ENCODE measurements around the gene RIGI. TPM values are rescaled to one million over a fixed set of nuclear protein-coding genes. Genes with fewer than 3 reads are reported as not detected.
"Not testable (repeated sequence)": the region's sequence is repeated elsewhere in the genome, so short reads cannot be mapped to it uniquely, and the experiment has no call there.

RIGI gene
- polyA plus RNA-seq, 4 donors, result 3.5 to 12.2 (median 4.7) TPM

DNA sequence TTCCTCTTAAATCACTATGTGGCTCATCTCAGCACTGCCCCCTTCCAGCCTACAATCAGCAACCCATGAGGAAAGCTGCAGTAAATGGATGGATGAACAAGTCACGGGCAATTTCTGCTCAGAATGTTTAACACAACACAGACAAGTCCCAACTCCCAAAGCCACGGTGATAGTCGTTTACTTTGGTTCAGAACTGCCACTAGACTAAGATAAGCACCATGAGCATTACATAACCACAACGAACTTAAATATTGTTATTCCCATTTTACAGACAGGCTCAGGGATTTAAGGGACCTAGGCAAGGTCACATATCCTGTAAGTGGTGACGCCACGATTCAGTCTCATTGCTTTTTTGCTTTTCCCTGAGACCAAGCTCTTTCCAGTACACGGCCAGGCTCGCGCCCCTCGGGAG lies 24.2 kb upstream of the RIGI start:
- FAIRE-seq, result no peak
- WGBS, 3 donors, result 2 to 4% (median 3%) methylated on average over 10 of the region's 10 CpGs
- peak overlapping the region; percentile 53 to 74 (median 58) for H3K4me3 ChIP-seq (ENCODE audit: low read depth in 1 of 3, low read length in 3 of 3)

DNA sequence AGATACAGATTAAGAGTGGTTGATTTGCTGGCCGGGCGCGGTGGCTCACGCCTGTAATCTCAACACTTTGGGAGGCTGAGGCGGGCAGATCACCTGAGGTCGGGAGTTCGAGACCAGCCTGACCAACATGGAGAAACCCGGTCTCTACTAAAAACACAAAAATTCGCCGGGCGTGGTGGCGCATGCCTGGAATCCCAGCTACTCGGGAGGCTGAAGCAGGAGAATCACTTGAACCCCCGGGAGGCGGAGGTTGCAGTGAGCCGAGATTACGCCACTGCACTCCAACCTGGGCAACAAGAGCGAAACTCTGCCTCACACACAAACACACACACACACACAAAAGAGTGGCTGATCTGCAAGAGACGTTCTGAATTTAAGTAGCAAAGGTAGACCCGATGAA lies 22.2 kb upstream of the RIGI start:
- H3K36me3 ChIP-seq (ENCODE audit: control insufficient read depth in 3 of 3, insufficient read depth in 2 of 3, low read depth in 1 of 3, low read length in 3 of 3), result peaks cover under 1 to 17% (median 4%) of the 10 kb centered on the region in 3 donors
- not testable (repeated sequence) for H3K4me3 ChIP-seq (ENCODE audit: low read depth in 1 of 3, low read length in 3 of 3); H3K9me3 ChIP-seq (ENCODE audit: control insufficient read depth in 2 of 2, insufficient read depth in 1 of 2, low read depth in 1 of 2, low read length in 1 of 2); FAIRE-seq; H3K27ac ChIP-seq (ENCODE audit: low read depth in 1 of 3, low read length in 2 of 3); DNase-seq; H3K4me1 ChIP-seq (ENCODE audit: control insufficient read depth in 3 of 3, insufficient read depth in 2 of 3, low read depth in 1 of 3, low read length in 2 of 3); H3K27me3 ChIP-seq (ENCODE audit: control insufficient read depth in 3 of 3, insufficient read depth in 3 of 3, low read length in 3 of 3)
- WGBS, 3 donors, result 97 to 99% (median 98%) methylated on average over 20 of the region's 20 CpGs

More for the DNA sequence above, 24.2 kb upstream of the RIGI start:
- Histone ChIP-seq H3K36me3 (ENCODE audit: control insufficient read depth in 3 of 3, insufficient read depth in 2 of 3, low read depth in 1 of 3, low read length in 3 of 3) (peaks cover 0 to 17% (median 0%) of the 10 kb centered on the region in 3 donors), H3K27me3 (ENCODE audit: control insufficient read depth in 3 of 3, insufficient read depth in 3 of 3, low read length in 3 of 3) (no peaks in the 10 kb centered on the region), H3K27ac (ENCODE audit: low read depth in 1 of 3, low read length in 2 of 3) (peak overlapping the region; percentile 38 to 94 (median 85)), H3K9me3 (ENCODE audit: control insufficient read depth in 2 of 2, insufficient read depth in 1 of 2, low read depth in 1 of 2, low read length in 1 of 2) (no peaks in the 10 kb centered on the region), H3K4me1 (ENCODE audit: control insufficient read depth in 3 of 3, insufficient read depth in 2 of 3, low read depth in 1 of 3, low read length in 2 of 3) (peaks cover 0 to 18% (median 3%) of the 10 kb centered on the region in 3 donors)
- peak in 1 of 2 donors; percentile 10 for DNase-seq

DNA sequence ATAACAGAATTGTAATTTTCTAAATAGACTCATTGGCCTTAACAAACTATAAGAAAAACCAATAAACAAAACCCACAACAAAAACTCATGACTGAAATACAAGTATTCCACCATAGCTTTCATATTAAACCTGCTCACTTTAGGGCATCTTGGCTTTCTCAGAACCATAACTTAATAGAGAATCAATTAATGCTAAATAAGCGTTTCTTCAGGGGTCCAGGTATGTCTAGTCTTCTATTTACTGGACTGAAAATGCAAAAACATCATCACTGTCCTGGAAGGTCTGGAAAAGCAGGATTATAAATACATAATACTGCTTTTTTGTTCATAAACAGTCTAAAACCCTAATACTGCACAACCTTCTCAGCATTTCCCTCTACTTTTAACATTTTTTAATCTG lies 19.9 kb upstream of the RIGI start:
- DNase-seq, result no peak
- Histone ChIP-seq H3K36me3 (ENCODE audit: control insufficient read depth in 3 of 3, insufficient read depth in 2 of 3, low read depth in 1 of 3, low read length in 3 of 3) (peaks cover 7 to 17% (median 10%) of the 10 kb centered on the region in 3 donors), H3K27me3 (ENCODE audit: control insufficient read depth in 3 of 3, insufficient read depth in 3 of 3, low read length in 3 of 3) (no peaks in the 10 kb centered on the region), H3K4me1 (ENCODE audit: control insufficient read depth in 3 of 3, insufficient read depth in 2 of 3, low read depth in 1 of 3, low read length in 2 of 3) (peaks cover 0 to 4% (median 3%) of the 10 kb centered on the region in 3 donors), H3K9me3 (ENCODE audit: control insufficient read depth in 2 of 2, insufficient read depth in 1 of 2, low read depth in 1 of 2, low read length in 1 of 2) (no peaks in the 10 kb centered on the region), H3K4me3 (ENCODE audit: low read depth in 1 of 3, low read length in 3 of 3) (no peak overlapping the region), H3K27ac (ENCODE audit: low read depth in 1 of 3, low read length in 2 of 3) (no peak overlapping the region)
- 88 to 100% (median 96%) methylated on average over 1 of the region's 1 CpG for WGBS, 3 donors
- FAIRE-seq, result no peak

DNA sequence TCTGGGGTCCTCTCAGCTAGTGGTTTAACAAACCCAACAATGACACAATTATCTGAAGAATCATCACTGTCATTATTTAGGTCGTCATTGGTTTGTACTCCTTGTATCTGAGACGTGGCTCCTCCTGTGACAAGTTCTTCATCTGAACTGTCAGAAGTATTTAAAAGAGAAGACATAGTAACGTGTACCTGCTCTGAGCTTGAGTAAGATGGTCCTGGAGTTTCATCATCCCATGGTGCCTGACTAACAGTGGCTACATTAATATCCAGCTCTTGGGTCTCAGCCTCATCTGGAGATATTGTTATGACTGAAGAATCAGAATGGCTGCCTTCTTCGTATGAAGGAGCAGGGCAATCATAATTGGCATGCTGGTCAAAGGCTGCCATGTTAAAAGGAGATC lies 17.1 kb upstream of the RIGI start:
- Histone ChIP-seq H3K4me1 (ENCODE audit: control insufficient read depth in 3 of 3, insufficient read depth in 2 of 3, low read depth in 1 of 3, low read length in 2 of 3) (no peaks in the 10 kb centered on the region), H3K9me3 (ENCODE audit: control insufficient read depth in 2 of 2, insufficient read depth in 1 of 2, low read depth in 1 of 2, low read length in 1 of 2) (no peaks in the 10 kb centered on the region), H3K36me3 (ENCODE audit: control insufficient read depth in 3 of 3, insufficient read depth in 2 of 3, low read depth in 1 of 3, low read length in 3 of 3) (peaks cover 7 to 16% (median 10%) of the 10 kb centered on the region in 3 donors), H3K27me3 (ENCODE audit: control insufficient read depth in 3 of 3, insufficient read depth in 3 of 3, low read length in 3 of 3) (no peaks in the 10 kb centered on the region), H3K4me3 (ENCODE audit: low read depth in 1 of 3, low read length in 3 of 3) (no peak overlapping the region), H3K27ac (ENCODE audit: low read depth in 1 of 3, low read length in 2 of 3) (no peak overlapping the region)
- 90 to 93% (median 91%) methylated on average over 4 of the region's 4 CpGs for WGBS, 3 donors
- FAIRE-seq (no peak), DNase-seq (no peak)

DNA sequence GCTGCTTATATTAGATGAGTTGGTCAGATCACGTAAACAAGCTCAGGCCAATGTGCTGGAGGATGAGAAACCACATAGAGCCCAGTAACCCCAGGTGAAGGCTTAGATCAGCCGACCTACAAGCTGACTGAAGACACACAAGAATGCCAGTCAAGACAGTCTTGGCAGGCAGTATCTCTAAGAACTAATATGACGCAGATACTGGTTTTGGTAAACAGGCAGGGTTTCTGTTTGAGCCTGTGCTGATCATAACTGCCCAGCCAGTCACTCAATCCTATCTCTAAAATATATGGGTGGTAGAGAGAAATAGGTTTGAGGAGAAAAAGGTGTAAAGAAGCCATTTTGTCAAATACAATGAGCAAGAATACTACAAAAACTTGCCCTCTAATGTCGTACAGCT lies 7.8 kb upstream of the RIGI start:
- 95 to 99% (median 98%) methylated on average over 4 of the region's 4 CpGs for WGBS, 3 donors
- no peaks in the 10 kb centered on the region for H3K27me3 ChIP-seq (ENCODE audit: control insufficient read depth in 3 of 3, insufficient read depth in 3 of 3, low read length in 3 of 3)
- no peaks in the 10 kb centered on the region for H3K4me1 ChIP-seq (ENCODE audit: control insufficient read depth in 3 of 3, insufficient read depth in 2 of 3, low read depth in 1 of 3, low read length in 2 of 3)
- H3K9me3 ChIP-seq (ENCODE audit: control insufficient read depth in 2 of 2, insufficient read depth in 1 of 2, low read depth in 1 of 2, low read length in 1 of 2), result peaks cover 0 to 2% of the 10 kb centered on the region in 2 donors
- peaks cover 0 to 8% (median 0%) of the 10 kb centered on the region in 3 donors for H3K36me3 ChIP-seq (ENCODE audit: control insufficient read depth in 3 of 3, insufficient read depth in 2 of 3, low read depth in 1 of 3, low read length in 3 of 3)
- H3K27ac ChIP-seq (ENCODE audit: low read depth in 1 of 3, low read length in 2 of 3), result no peak overlapping the region
- DNase-seq, result no peak
- no peak overlapping the region for H3K4me3 ChIP-seq (ENCODE audit: low read depth in 1 of 3, low read length in 3 of 3)
- no peak for FAIRE-seq

DNA sequence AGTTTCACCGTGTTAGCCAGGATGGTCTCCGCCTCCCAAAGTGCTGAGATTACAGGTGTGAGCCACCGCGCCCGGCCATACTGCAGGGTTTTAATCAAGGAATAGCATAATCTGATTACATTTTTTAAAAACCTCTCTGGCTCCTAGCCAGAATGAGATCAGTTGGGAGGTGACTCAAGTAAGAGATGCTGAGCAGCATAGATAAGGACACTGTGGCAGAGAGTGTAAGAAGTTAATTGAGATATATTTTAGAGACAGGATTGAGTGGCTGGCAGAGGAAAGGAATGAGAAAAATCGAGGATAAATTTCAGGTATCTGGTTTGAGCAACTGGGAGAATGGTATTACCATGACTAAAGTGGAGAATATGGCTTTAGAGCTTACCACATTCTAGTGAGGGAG lies 7.3 kb upstream of the RIGI start:
- Histone ChIP-seq H3K27me3 (ENCODE audit: control insufficient read depth in 3 of 3, insufficient read depth in 3 of 3, low read length in 3 of 3) (no peaks in the 10 kb centered on the region), H3K9me3 (ENCODE audit: control insufficient read depth in 2 of 2, insufficient read depth in 1 of 2, low read depth in 1 of 2, low read length in 1 of 2) (peaks cover 0 to 2% of the 10 kb centered on the region in 2 donors), H3K36me3 (ENCODE audit: control insufficient read depth in 3 of 3, insufficient read depth in 2 of 3, low read depth in 1 of 3, low read length in 3 of 3) (peaks cover 0 to 5% (median 0%) of the 10 kb centered on the region in 3 donors), H3K4me3 (ENCODE audit: low read depth in 1 of 3, low read length in 3 of 3) (no peak overlapping the region), H3K4me1 (ENCODE audit: control insufficient read depth in 3 of 3, insufficient read depth in 2 of 3, low read depth in 1 of 3, low read length in 2 of 3) (no peaks in the 10 kb centered on the region), H3K27ac (ENCODE audit: low read depth in 1 of 3, low read length in 2 of 3) (no peak overlapping the region)
- no peak for FAIRE-seq
- no peak for DNase-seq
- 95 to 97% (median 96%) methylated on average over 6 of the region's 6 CpGs for WGBS, 3 donors

DNA sequence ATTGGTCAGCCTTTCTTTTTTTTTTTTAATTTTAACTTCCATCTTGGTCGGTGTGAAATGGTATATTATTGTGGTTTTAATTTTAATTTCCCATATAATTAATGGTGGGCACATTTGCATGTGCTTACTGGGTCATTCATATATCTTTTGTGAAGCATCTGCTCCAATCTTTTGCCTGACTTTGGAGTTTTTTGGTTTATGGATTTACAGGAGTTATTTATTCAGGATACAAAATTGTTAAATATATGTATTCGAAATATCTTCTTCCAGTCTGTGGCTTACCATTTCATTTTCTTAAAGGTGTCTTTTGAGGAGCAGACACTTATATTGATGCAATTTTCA lies 682 bp upstream of the RIGI start:
- Histone ChIP-seq H3K27me3 (ENCODE audit: control insufficient read depth in 3 of 3, insufficient read depth in 3 of 3, low read length in 3 of 3) (no peaks in the 10 kb centered on the region), H3K9me3 (ENCODE audit: control insufficient read depth in 2 of 2, insufficient read depth in 1 of 2, low read depth in 1 of 2, low read length in 1 of 2) (peaks cover 0 to 2% of the 10 kb centered on the region in 2 donors), H3K27ac (ENCODE audit: low read depth in 1 of 3, low read length in 2 of 3) (peak overlapping the region; percentile 64 to 88 (median 83)), H3K4me1 (ENCODE audit: control insufficient read depth in 3 of 3, insufficient read depth in 2 of 3, low read depth in 1 of 3, low read length in 2 of 3) (peaks cover 8 to 12% (median 10%) of the 10 kb centered on the region in 3 donors), H3K4me3 (ENCODE audit: low read depth in 1 of 3, low read length in 3 of 3) (peak overlapping the region in 2 of 3 donors; percentile 54 to 61), H3K36me3 (ENCODE audit: control insufficient read depth in 3 of 3, insufficient read depth in 2 of 3, low read depth in 1 of 3, low read length in 3 of 3) (peaks cover 0 to 3% (median 0%) of the 10 kb centered on the region in 3 donors)
- DNase-seq, result no peak
- no peak for FAIRE-seq
- WGBS, 3 donors, result 11 to 21% (median 17%) methylated on average over 2 of the region's 2 CpGs

DNA sequence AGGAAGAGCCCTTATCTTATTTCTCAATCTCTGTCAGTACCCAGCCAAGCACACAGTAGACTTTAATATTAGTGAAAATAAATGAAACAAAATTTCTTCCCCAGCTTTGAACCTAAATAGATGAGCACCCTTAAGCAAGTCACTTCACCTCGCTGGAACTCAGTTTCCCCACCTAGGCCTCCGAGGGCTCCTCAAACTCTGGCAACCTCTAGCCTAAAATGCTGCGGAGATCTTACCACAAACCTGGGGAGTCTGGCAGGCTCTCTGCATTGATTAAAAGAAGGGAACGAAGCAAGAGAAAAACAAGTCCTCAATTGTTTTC lies 326 bp downstream of the RIGI start:
- H3K27ac ChIP-seq (ENCODE audit: low read depth in 1 of 3, low read length in 2 of 3), result peak overlapping the region; percentile 64 to 88 (median 83)
- WGBS, 3 donors, result 0 to 1% (median 0%) methylated on average over 4 of the region's 4 CpGs
- H3K4me3 ChIP-seq (ENCODE audit: low read depth in 1 of 3, low read length in 3 of 3), result peak overlapping the region; percentile 54 to 71 (median 61)
- no peaks in the 10 kb centered on the region for H3K27me3 ChIP-seq (ENCODE audit: control insufficient read depth in 3 of 3, insufficient read depth in 3 of 3, low read length in 3 of 3)
- peaks cover 0 to 3% (median 0%) of the 10 kb centered on the region in 3 donors for H3K36me3 ChIP-seq (ENCODE audit: control insufficient read depth in 3 of 3, insufficient read depth in 2 of 3, low read depth in 1 of 3, low read length in 3 of 3)
- FAIRE-seq, result no peak
- H3K4me1 ChIP-seq (ENCODE audit: control insufficient read depth in 3 of 3, insufficient read depth in 2 of 3, low read depth in 1 of 3, low read length in 2 of 3), result peaks cover 8 to 12% (median 10%) of the 10 kb centered on the region in 3 donors
- no peak for DNase-seq
- no peaks in the 10 kb centered on the region for H3K9me3 ChIP-seq (ENCODE audit: control insufficient read depth in 2 of 2, insufficient read depth in 1 of 2, low read depth in 1 of 2, low read length in 1 of 2)

Measured in small intestine (tissue), 7 donors.